ENCODE data around the gene CFAP65.
A peak's percentile ranks its signal among the peaks of the same experiment; 100 is the strongest.

Gene CFAP65

DNA sequence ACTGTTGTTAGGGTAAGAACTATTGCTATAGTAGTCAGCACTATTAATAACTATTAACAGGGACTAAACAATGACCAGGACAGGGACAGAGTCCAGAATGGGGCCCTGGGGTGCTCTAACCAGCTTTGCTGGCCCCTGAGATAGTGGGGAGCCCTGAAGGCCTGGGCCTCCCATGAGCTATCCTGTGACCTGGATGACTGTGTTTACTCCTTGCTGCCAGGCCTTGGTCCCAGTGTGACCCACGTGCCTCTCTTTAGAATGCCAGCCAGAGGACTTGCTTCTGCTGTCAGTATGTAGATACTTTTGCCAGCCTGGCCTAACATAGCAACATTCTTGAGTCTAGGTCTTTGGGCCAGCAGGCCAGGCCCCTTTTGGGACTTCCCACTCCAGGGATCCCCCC, 70.4 kb downstream of the CFAP65 start:
- TF ChIP-seq, protein P1, sequence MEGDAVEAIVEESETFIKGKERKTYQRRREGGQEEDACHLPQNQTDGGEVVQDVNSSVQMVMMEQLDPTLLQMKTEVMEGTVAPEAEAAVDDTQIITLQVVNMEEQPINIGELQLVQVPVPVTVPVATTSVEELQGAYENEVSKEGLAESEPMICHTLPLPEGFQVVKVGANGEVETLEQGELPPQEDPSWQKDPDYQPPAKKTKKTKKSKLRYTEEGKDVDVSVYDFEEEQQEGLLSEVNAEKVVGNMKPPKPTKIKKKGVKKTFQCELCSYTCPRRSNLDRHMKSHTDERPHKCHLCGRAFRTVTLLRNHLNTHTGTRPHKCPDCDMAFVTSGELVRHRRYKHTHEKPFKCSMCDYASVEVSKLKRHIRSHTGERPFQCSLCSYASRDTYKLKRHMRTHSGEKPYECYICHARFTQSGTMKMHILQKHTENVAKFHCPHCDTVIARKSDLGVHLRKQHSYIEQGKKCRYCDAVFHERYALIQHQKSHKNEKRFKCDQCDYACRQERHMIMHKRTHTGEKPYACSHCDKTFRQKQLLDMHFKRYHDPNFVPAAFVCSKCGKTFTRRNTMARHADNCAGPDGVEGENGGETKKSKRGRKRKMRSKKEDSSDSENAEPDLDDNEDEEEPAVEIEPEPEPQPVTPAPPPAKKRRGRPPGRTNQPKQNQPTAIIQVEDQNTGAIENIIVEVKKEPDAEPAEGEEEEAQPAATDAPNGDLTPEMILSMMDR (IDR thresholded peaks at IDR 0.05; ENCODE audit: low read length, missing control alignments): no peak
- no peak overlapping the region for H3K4me3 ChIP-seq (replicated peaks; ENCODE audit: low read depth, low read length)
- no peak for DNase-seq (ENCODE audit: low read depth)

DNA sequence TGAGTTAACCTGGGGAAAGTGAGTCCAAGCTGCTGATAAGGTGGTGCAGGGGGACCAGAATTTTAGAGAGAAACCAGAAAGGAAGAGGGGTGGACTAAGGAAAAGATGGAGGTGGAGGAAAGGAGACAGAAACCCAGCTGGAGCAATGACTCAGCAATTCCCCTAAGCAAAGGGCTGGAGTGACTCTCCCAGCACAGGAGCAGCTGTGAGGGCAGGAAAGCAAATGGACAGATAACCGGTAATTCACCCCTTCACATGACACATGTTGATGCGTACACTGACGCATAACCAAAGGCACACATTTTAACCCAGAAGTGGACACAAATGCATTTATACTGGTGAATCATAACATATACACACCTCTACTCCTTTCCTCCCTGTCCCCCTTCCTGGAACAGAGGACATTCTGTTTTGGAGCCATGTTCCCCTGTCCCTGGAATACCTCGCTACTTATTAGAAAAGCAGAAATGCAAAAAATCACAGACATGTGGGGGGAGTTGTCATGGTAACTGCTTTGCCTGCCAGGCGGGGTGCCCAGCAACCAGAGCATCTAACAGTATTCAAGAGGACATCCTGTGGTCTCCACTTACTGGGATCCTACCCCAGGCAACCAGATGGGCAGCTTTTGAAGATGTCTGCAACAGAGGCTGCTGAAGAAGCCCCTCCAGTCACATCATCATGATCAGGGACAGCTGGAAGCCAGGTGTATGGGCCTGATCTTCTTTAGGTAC, 77.1 kb downstream of the CFAP65 start:
- DNase-seq (ENCODE audit: low read depth): peak; percentile 94
- peak overlapping the region; percentile 46 for H3K4me3 ChIP-seq (replicated peaks; ENCODE audit: low read depth, low read length)
- TF ChIP-seq, protein P1 (IDR thresholded peaks at IDR 0.05; ENCODE audit: low read length, missing control alignments): no peak

DNA sequence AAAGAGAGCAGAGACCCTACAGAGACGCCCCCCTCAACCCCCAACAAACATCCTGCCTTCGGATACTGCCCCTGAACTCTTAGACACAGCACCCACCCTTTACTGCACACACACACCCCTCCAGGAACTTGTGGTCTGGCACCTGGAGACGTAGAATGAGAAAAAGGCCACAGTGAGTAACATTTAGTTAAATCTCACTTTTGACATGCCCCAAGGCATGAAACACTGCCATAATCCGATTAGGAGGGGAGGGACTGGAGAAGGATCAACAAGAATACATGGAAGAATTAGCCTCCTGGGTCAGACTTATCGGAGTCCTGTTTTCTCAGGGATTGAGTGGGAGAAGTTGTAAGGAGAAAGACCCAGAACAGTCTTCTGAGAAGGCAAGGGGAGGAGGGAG, 77.7 kb downstream of the CFAP65 start:
- H3K4me3 ChIP-seq (replicated peaks; ENCODE audit: low read depth, low read length): peak overlapping the region; percentile 46
- DNase-seq (ENCODE audit: low read depth): peak; percentile 9
- TF ChIP-seq, protein P1 (IDR thresholded peaks at IDR 0.05; ENCODE audit: low read length, missing control alignments): no peak

DNA sequence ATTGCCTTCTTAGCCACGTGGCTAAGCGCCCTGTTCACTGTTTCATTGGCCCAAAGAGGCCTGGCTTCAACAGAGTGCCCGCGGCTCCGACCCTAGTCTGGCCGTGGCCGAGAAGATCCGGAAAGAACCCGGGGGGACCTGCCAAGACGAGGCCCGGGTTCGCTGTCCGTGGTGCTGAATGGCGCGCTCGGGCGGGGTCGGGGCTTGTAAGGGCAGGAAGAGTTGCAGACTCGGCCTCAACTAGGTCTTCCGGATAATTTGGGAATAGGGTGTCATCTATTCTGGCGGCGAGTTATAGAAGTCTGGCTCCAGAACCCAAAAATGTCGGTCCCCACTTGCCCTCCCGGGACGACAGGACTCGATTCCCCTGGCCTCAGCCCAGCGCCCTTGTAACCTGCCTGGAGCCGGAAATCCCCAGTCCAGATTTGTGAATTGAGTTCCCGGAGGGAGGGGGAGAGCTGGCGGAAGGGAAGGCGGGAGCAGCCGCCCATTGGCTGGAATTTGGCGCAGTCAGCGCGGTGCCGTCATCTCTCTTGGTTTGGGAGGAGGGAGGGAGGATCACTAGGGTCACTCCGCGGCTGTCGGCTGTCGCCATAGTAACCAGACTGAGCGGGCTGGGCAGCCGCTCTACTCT, 78.3 kb downstream of the CFAP65 start:
- TF ChIP-seq, protein P1 (IDR thresholded peaks at IDR 0.05; ENCODE audit: low read length, missing control alignments): no peak
- DNase-seq (ENCODE audit: low read depth): peak; percentile 92
- H3K4me3 ChIP-seq (replicated peaks; ENCODE audit: low read depth, low read length): peak overlapping the region; percentile 46

DNA sequence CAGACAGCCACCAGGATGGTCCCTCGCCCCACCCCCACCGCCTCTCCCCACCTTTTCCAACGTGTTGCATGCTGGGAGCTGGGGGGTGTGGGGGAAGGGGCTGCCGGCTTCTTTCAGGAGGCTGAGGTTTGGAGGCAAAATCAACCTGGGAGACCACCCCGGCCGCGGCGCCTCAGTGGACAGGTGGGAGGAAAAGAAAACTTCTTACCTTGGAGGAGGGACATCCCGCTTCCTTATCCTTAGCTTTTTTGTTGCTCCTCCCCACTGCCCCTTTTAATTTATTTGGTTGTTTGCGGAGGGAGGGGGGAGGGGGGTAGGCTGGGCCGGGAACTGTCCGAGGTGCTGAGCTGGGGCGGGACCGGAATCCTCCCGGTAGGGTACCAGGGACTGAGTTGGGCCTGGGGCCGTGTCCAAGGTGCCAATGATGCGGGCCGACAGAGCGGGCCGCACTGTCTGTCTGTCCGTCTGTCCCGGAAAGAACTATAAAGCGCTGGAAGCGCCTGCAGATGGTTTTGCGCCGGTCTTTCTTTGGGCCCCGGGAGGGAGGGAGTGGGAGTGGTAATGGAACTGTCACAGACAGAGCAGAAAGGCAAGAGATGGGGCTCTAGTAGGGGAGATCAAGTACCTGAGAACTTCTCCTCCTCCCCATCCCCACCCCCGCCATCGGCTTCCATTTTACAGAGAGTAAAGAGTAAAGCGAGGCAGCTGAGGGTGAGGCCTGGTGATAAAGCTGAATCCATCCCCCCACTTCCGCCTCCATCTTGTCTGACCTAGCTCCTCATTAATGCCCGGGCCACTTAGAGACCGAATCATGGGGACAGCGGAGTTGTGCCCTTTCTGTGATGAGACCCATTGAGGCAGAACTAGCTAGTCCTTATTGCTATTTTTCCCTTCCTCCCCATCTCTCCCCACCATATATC, 79.4 kb downstream of the CFAP65 start:
- no peak for DNase-seq (ENCODE audit: low read depth)
- TF ChIP-seq, protein P1 (IDR thresholded peaks at IDR 0.05; ENCODE audit: low read length, missing control alignments): no peak
- H3K4me3 ChIP-seq (replicated peaks; ENCODE audit: low read depth, low read length): no peak overlapping the region

DNA sequence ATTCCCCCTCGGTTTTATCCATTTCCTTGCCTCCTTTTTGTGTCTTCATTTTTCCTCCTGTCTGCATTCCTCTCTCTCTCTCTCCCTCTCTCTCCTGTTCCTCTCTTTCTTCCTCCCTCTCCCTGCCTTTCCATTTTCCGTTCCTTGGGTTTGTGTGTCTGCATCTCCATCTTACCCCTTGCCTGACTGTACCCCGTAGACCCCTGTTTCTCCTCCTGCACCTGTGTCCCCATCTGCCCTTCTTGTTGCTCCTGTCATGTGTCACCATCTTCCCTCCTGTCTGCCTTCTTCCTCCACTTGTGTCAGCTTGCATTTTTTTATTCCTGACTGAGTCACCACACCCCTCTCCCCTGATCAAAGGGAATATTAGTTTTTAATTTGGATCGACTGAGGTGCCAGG, 80.1 kb downstream of the CFAP65 start:
- TF ChIP-seq, protein P1 (IDR thresholded peaks at IDR 0.05; ENCODE audit: low read length, missing control alignments): no peak
- no peak overlapping the region for H3K4me3 ChIP-seq (replicated peaks; ENCODE audit: low read depth, low read length)
- DNase-seq (ENCODE audit: low read depth): no peak

Measured in fibroblast of pulmonary artery (primary cell).